SH-SY5Y (cell line): ENCODE measurements around the gene SIL1.

Source experiments
- GATA2 ChIP-seq: IDR thresholded peaks from 2 replicates; pipeline ENCODE4 v1.6.1; 2011; ENCODE audit warnings: mild to moderate bottlenecking, low read depth, low read length
- GATA3 ChIP-seq: IDR thresholded peaks from 2 replicates; pipeline ENCODE4 v1.6.1; 2011; ENCODE audit warnings: low read depth, mild to moderate bottlenecking, low read length, moderate library complexity

The SIL1 gene

GRCh38 chr5:138983984-138984383 is 214.2 kb downstream of the SIL1 start:
- TF ChIP-seq GATA3 (no peak), GATA2 (no peak)

DNA sequence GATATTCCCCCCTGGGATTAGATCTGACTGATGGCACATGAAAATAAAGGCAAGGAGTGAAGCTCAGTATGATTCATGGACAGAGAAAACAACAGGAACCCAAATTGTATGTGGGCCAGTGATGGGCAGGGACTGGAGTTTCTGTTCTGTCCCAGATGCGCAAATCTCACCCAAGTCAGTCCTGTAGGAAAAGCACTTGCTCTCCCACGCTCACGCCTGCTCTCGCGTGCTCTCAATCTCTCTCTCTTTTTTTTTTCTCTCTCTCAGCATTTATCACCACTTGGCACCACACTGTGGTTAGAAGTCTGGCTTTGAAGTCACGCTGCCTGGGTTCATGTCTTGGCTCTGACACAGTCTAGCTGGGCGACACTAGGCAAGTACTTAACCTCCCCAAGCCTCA is 216.6 kb downstream of the SIL1 start:
- TF ChIP-seq GATA3 (no peak), GATA2 (no peak)

DNA sequence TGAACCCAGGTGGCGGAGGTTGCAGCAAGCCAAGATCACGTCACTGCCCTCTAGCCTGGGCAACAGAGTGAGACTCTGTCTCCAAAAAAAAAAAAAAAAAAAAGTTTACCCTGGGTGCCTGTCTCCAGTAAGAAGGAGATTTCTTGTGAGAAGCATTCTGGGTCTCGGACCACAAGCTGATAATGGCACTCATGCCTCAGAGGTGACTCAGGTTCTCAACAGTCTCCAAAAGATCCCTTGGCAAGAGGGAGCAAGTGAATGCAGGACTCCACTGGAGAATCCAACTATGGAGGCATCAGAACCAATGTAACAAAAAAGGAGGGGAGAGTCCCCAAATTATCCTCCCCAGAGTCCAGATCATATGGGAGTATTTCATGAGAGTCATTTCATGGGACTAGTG is 217.0 kb downstream of the SIL1 start:
- TF ChIP-seq GATA2: no peak
- no peak for TF ChIP-seq GATA3

DNA sequence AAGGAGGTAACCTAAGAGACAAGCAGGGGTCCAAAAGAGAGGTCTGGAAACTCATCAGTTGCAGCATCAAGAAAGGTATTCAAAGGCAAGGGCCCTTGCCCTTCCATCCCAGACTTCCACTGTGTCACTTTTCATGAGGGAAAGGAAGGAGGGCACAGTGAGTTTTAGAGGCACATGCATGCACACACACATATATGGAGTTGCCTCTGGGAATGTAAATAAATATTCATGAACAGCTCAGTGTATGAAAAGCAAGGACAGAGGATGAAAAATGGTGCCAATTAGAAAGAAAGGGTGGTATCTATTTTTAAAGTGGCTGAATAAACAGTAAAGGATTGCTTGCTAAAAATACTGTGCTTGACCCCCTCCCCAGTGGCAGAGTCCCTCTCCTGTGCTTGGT is 217.7 kb downstream of the SIL1 start:
- TF ChIP-seq GATA3: no peak
- no peak for TF ChIP-seq GATA2

GRCh38 chr5:138979684-138980280 is 218.4 kb downstream of the SIL1 start:
- TF ChIP-seq GATA3 (no peak), GATA2 (no peak)

- TF ChIP-seq GATA2 (no peak), GATA3 (no peak)
These were observed 219.6 kb downstream of the SIL1 start for GRCh38 chr5:138978581-138978980.

DNA sequence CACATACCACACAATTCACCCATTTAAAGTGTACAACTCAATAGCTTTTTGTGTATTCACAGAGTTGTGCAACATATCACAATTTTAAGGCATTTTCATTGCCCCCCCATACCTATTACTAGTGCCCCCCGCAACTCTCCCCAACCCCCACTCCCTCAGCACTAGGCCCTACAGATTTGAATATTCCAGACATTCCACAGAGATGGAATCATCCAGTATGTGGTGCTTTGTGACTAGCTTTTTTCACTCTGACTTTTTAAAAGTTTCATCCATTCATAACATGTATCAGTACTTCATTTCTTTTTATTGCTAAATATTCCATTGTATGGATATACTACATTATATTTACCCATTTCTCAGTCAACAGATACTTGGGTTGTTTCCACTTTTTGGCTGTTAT is 220.1 kb downstream of the SIL1 start:
- TF ChIP-seq GATA2: no peak

GRCh38 chr5:138975098-138975847 is 222.9 kb downstream of the SIL1 start:
- no peak for TF ChIP-seq GATA3
- no peak for TF ChIP-seq GATA2

DNA sequence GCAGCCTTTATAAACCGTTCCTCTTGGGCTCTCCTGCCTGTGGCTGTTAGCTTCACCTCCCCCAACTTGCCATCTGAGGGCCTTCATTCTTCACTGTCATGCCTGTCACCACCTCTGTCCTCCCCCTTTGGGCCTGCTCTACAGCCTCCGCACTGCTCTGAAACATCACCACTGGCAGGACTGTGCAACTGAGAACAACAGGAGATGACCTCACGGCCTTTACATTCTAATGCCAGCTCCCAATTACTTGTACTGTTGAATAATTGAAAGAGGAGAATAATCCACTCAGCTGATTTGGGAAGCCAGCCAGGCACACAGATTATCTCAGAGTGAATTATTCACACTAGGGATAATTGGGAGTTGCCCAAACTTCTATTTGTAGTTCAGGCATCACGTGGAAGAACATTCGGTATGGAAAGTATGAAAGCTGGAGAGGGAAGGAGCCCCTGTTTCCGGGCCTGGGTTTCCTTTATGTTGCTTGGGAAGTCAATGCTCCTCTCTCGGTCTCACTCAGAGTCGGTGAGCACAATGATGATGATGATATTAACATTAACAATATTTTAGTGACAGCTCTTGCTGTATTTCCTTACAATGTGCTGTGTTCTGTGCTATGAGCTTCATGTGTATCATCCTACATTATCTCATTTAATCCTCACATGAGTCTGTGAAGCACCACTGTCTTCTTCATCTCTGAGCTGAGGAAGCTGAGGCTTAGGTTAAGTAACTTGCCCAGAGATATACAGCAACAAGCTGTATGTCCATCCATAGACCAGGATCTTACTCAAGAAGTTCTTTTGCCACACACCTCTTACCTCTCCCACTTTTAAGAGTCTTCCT is 223.7 kb downstream of the SIL1 start:
- TF ChIP-seq GATA2: no peak
- TF ChIP-seq GATA3: no peak

GRCh38 chr5:138972836-138973235 is 225.3 kb downstream of the SIL1 start:
- TF ChIP-seq GATA2: no peak

DNA sequence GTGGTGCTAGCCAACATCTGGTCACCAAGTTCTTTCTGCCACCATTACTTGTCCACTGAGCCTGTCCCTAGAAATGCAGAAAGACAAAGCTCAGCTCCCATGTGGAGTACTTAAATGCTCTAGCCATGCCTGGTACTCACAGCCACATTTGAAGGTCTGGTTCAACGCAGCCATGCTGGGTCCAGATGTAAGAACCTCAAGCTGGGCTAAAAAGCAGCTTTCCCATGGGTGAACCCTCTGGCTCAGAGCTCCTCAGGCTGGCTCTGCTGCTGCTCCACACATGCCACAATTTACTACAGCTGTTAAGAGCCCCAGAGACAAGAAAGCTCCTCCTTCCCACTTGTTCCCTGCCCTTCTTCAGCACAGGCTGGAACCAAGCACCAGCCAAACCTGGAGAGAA is 225.9 kb downstream of the SIL1 start:
- TF ChIP-seq GATA2 (no peak), GATA3 (no peak)

DNA sequence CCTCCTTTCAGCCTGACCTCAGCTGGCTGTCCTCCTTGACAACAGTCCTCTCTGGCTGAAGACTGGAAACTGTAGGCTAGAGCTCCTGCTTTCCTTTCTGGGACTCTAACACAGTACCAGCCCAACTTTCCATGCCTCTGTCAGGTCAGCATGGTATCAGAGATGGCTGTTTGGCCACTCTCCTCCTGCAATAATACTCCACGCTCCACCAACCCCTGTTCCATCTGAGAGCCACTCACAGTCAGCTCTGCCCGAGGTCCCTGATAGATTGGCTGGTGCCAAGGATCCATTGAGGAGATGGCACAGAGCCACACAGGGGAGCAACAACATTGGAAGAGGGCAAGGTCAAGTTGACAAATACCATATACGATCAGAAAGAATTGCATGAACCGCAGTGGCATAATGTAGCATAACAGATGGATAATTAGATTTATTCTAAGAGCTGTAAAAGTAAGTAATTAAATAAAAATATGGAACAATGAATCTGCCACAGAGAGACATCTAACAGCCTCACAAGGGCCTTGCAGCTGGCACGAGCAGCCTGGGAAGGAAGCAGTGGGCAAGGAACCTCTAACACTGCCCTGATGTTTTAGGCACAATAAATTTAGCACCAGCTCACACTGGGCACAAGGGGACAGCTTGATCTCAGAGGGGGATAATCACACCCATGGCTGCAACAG is 228.7 kb downstream of the SIL1 start:
- no peak for TF ChIP-seq GATA3

DNA sequence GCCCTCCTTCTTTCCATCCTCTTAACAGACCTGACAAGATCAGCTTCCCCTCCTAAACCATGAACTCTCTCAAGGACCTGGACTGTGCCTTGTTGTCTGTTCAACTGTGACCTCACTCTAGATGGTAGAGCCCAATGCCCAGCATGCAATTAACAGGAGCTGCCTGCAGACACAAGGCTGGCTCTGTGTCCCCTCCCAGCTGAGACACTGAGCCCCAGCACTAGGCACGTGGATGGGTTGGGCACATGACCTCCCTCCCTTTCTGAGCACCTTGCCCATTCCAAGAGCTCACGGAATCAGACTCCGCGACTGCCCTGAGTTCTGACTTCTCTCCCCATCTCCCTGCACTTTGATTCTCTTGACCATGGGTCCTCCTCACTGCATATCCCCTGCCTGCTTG is 229.6 kb downstream of the SIL1 start:
- TF ChIP-seq GATA2 (no peak), GATA3 (no peak)

DNA sequence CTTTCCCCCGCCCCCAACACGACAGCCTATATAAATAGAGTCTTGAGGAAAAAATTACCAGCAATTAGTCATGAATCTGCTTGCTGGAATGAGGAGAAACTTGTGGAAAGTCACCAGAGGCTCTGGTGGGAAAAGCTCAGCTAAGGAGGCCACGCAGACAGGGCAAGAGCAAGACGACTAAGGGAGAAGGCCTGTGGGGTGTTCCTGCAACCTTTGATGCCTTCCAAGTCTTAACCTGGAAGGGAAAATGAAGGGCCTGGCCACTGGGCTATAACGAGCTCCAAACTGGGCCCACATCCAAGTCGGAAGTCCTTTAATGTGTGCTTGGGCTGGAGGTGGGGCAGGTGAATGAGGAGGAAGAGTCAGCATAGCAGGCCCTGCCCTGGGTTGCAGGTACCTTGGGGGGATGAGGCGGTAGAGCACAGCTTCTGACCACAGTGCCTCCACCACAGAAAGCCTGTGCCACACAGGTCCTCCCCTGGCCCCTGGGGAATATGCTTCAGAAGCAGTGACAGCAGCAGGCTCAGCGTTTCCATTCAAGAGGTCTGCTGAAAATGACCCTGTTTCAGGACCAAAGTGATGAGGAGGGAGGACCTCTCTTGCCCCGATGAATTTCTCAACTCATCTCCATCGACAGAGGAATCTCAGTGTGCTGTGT is 230.2 kb downstream of the SIL1 start:
- no peak for TF ChIP-seq GATA3
- no peak for TF ChIP-seq GATA2
